ENCODE results near the gene MTG2. TPM values are rescaled to one million over a fixed set of nuclear protein-coding genes. Genes with fewer than 3 reads are reported as not detected.

Gene MTG2
- total and polyA plus RNA-seq, 2 of the 4 experiments (the other 2 are of a cell fraction) = 11.5 to 25.2 TPM

GRCh38 chr20:62168061-62168460 lies 14.8 kb upstream of the MTG2 start:
- Histone ChIP-seq H3K9me1 (ENCODE audit: insufficient read depth, low read length) (0 out of 2 replicates have a peak, but pooled peaks cover 3% of the 10 kb centered on the region), H3K27ac (ENCODE audit: insufficient read depth, low read length) (no peak overlapping the region), H3K9ac (ENCODE audit: low read depth, low read length) (no peak overlapping the region), H4K20me1 (ENCODE audit: insufficient read depth, low read length) (no peaks in the 10 kb centered on the region; the same call in 1 of the 2 replicates), H2BK120ac (ENCODE audit: low read depth, low read length) (no peak overlapping the region), H4K5ac (ENCODE audit: low read depth, low read length) (no peak overlapping the region), H3K27me3 (ENCODE audit: control insufficient read depth, insufficient read depth, low read length) (no peaks in the 10 kb centered on the region), H3K18ac (ENCODE audit: low read depth, low read length) (no peak overlapping the region), H3K4me1 (ENCODE audit: control insufficient read depth, insufficient read depth, low read length) (no peaks in the 10 kb centered on the region; the same call in 1 of the 2 replicates), H4K91ac (ENCODE audit: insufficient read depth, low read depth, low read length) (no peak overlapping the region), H3K56ac (ENCODE audit: extremely low read depth, insufficient read depth, low read length) (no peak overlapping the region), H4K8ac (ENCODE audit: low read depth in 2 of 2, low read length in 2 of 2) (no peak overlapping the region), H3K4ac (ENCODE audit: low read depth, low read length) (no peak overlapping the region), H2BK20ac (ENCODE audit: low read depth, low read length) (no peak overlapping the region), H3K14ac (replicated peaks; ENCODE audit: low read depth, low read length) (no peak overlapping the region), H2BK5ac (ENCODE audit: low read depth, low read length, poor library complexity, severe bottlenecking) (no peak overlapping the region), H3K4me3 (ENCODE audit: insufficient read depth, low read depth, low read length) (no peak overlapping the region), H2BK15ac (ENCODE audit: low read depth, low read length) (no peak overlapping the region), H3K4me2 (ENCODE audit: low read depth, low read length) (no peak overlapping the region), H2AK5ac (ENCODE audit: low read depth, low read length) (no peak overlapping the region), H2AFZ (replicated peaks; ENCODE audit: low read length, poor library complexity) (no peak overlapping the region), H3K23ac (ENCODE audit: low read depth, low read length) (no peak overlapping the region), H3K9me3 (ENCODE audit: control insufficient read depth, insufficient read depth, low read length) (no peaks in the 10 kb centered on the region), H3K36me3 (ENCODE audit: control insufficient read depth, insufficient read depth, low read length) (peaks cover 43% of the 10 kb centered on the region), H2AK9ac (replicated peaks; ENCODE audit: low read depth, low read length, poor library complexity) (no peak overlapping the region), H3K79me1 (ENCODE audit: low read depth in 1 of 2, low read length in 2 of 2) (peaks cover 2 to 6% of the 10 kb centered on the region in 2 experiments; a peak in 3 of 4 replicates)
- dilution Hi-C loops (cut with HindIII; ENCODE audit: low sequenced_read_pairs, unreplicated experiment) = no loop called here
- BruUV-seq (replicated peaks) = no TSS peak
- intact Hi-C loops (cut with micrococcal nuclease) = no loop called here
- POLR2A ChIA-PET (ENCODE audit: unreplicated experiment) = no interaction called here
- CTCF ChIA-PET = no interaction called here
- in situ Hi-C loops (cut with MboI; ENCODE audit: low sequenced_read_pairs) = no loop called here
- DNase-seq = no peak
- WGBS, 2 experiments (ENCODE audit: extremely low coverage in 2 of 2, insufficient read length in 1 of 2) = no CpG with 5 or more reads among the region's 4 CpGs
- TF ChIP-seq CEBPB (IDR thresholded peaks at IDR 0.05; ENCODE audit: low read depth, low read length) = no peak
- no peak for TF ChIP-seq FOS (IDR thresholded peaks at IDR 0.05; ENCODE audit: low read depth, low read length)
- TF ChIP-seq MXI1 (IDR thresholded peaks at IDR 0.05; ENCODE audit: borderline replicate concordance, low read depth, low read length) = no peak
- TF ChIP-seq POLR2A (IDR thresholded peaks at IDR 0.05; ENCODE audit: low read depth, low read length) = no peak
- TF ChIP-seq MAFK (IDR thresholded peaks at IDR 0.05; ENCODE audit: low read depth, low read length) = no peak
- no peak for TF ChIP-seq MAZ (IDR thresholded peaks at IDR 0.05; ENCODE audit: borderline replicate concordance, low read depth, low read length)
- TF ChIP-seq RFX5 (IDR thresholded peaks at IDR 0.05; ENCODE audit: low read depth, low read length) = no peak
- no peak for TF ChIP-seq CTCF (conservative IDR thresholded peaks at IDR 0.05; ENCODE audit: low read depth, low read length)
- no peak for TF ChIP-seq RAD21 (IDR thresholded peaks at IDR 0.05; ENCODE audit: low read length)
- no peak for TF ChIP-seq NFE2L2 (IDR thresholded peaks at IDR 0.05; ENCODE audit: low read depth, low read length)
- TF ChIP-seq SMC3 (IDR thresholded peaks at IDR 0.05; ENCODE audit: low read depth, low read length) = no peak
- no peak for TF ChIP-seq CHD1 (IDR thresholded peaks at IDR 0.05; ENCODE audit: low read depth, low read length)
- no peak for TF ChIP-seq RCOR1 (IDR thresholded peaks at IDR 0.05; ENCODE audit: insufficient replicate concordance, low read length)
- no peak for TF ChIP-seq BHLHE40 (IDR thresholded peaks at IDR 0.05; ENCODE audit: low read depth, low read length)
- TF ChIP-seq, protein P1, sequence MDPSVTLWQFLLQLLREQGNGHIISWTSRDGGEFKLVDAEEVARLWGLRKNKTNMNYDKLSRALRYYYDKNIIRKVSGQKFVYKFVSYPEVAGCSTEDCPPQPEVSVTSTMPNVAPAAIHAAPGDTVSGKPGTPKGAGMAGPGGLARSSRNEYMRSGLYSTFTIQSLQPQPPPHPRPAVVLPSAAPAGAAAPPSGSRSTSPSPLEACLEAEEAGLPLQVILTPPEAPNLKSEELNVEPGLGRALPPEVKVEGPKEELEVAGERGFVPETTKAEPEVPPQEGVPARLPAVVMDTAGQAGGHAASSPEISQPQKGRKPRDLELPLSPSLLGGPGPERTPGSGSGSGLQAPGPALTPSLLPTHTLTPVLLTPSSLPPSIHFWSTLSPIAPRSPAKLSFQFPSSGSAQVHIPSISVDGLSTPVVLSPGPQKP (IDR thresholded peaks at IDR 0.05; ENCODE audit: borderline replicate concordance, low read depth, low read length) = no peak
- TF ChIP-seq, protein P2, sequence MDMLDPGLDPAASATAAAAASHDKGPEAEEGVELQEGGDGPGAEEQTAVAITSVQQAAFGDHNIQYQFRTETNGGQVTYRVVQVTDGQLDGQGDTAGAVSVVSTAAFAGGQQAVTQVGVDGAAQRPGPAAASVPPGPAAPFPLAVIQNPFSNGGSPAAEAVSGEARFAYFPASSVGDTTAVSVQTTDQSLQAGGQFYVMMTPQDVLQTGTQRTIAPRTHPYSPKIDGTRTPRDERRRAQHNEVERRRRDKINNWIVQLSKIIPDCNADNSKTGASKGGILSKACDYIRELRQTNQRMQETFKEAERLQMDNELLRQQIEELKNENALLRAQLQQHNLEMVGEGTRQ (IDR thresholded peaks at IDR 0.05; ENCODE audit: low read depth, low read length) = no peak
- ATAC-seq (ENCODE audit: low read depth) = no peak

Data from IMR-90 (cell line).